Gastrocnemius medialis (tissue), 4 donors: ENCODE measurements around the gene GALNTL6.

Experiments
- POLR2A ChIP-seq, 2 donors: fragments of 450-650 bp; IDR thresholded peaks; one replicate each; pipeline ENCODE4 v1.6.1; 2017; ENCODE audit warnings: antibody characterized with exemption in 2 of 2, mild to moderate bottlenecking in 2 of 2, moderate library complexity in 2 of 2
- TF ChIP-seq, protein P1 (sequence below), 5 experiments: fragments of 450-650 bp in 3 of 5; fragments of 200-600 bp in 2 of 5; sonication (generic) in 2 of 5; IDR thresholded peaks in 4 of 5; conservative IDR thresholded peaks in 1 of 5; 1 replicate in 4 of 5; 2 replicates in 1 of 5; pipeline ENCODE4 v1.5.1; 2016 to 2019; ENCODE audit warnings: antibody characterized with exemption in 5 of 5, mild to moderate bottlenecking in 3 of 5, moderate library complexity in 3 of 5

DNA sequence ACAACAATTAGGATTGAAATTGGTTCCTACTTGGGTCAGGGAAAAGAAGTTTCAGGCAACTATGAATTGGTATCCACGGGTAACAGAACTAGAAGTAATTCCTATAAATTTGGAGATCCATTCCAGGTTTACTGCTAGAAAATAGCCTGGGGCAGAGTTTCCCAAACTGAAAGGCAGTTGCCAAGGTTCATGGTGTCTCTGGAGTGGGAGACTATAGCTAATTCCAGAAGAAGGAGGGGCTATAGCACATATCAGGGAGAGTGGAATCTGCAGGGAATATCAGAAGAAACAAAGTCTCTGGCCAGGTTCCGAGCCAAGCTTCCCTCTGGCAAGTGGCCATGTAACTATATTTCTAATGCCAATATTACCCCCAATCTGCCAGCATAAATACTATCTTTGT, 166.3 kb downstream of the GALNTL6 start:
- TF ChIP-seq, protein P1, sequence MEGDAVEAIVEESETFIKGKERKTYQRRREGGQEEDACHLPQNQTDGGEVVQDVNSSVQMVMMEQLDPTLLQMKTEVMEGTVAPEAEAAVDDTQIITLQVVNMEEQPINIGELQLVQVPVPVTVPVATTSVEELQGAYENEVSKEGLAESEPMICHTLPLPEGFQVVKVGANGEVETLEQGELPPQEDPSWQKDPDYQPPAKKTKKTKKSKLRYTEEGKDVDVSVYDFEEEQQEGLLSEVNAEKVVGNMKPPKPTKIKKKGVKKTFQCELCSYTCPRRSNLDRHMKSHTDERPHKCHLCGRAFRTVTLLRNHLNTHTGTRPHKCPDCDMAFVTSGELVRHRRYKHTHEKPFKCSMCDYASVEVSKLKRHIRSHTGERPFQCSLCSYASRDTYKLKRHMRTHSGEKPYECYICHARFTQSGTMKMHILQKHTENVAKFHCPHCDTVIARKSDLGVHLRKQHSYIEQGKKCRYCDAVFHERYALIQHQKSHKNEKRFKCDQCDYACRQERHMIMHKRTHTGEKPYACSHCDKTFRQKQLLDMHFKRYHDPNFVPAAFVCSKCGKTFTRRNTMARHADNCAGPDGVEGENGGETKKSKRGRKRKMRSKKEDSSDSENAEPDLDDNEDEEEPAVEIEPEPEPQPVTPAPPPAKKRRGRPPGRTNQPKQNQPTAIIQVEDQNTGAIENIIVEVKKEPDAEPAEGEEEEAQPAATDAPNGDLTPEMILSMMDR (IDR thresholded peaks at IDR 0.05 in 4 of 5, conservative IDR thresholded peaks at IDR 0.05 in 1 of 5), result no peak
- TF ChIP-seq POLR2A (IDR thresholded peaks at IDR 0.05), result no peak
